H9 (cell line): ENCODE results near the gene MCF2L2. TPM values are rescaled to one million over a fixed set of nuclear protein-coding genes. Genes with fewer than 3 reads are reported as not detected.

Source experiments
- DNase-seq: peaks from one replicate; pipeline ENCODE4 v3.0.0-alpha.2; 2017
- H2AFZ ChIP-seq: one replicate; pipeline ENCODE4 v1.6.1; 2013; ENCODE audit warnings: mild to moderate bottlenecking, low read length, control low read depth, moderate library complexity
- H2AK5ac ChIP-seq: 2 replicates; pipeline ENCODE4 v1.6.1; 2013; ENCODE audit warnings: low read length, control low read depth, mixed read lengths; ENCODE audit not compliant: insufficient read length
- H2BK120ac ChIP-seq: one replicate; pipeline ENCODE4 v1.6.1; 2013; ENCODE audit warnings: low read depth, mild to moderate bottlenecking, low read length, control low read depth, inconsistent platforms; ENCODE audit not compliant: poor library complexity, severe bottlenecking
- H2BK12ac ChIP-seq: 2 replicates; pipeline ENCODE4 v1.6.1; 2013; ENCODE audit warnings: low read length, control low read depth, mixed read lengths, low read depth; ENCODE audit not compliant: insufficient read length
- H2BK15ac ChIP-seq: 2 replicates; pipeline ENCODE4 v1.6.1; 2013; ENCODE audit warnings: low read depth, low read length, control low read depth
- H2BK20ac ChIP-seq: one replicate; pipeline ENCODE4 v1.6.1; 2013; ENCODE audit warnings: low read depth, mild to moderate bottlenecking, low read length, control low read depth, inconsistent platforms; ENCODE audit not compliant: poor library complexity, severe bottlenecking
- H2BK5ac ChIP-seq: 2 replicates; pipeline ENCODE4 v1.6.1; 2013; ENCODE audit warnings: low read length, control low read depth, mixed read lengths; ENCODE audit not compliant: insufficient read length
- H3K14ac ChIP-seq: 2 replicates; pipeline ENCODE4 v1.6.1; 2013; ENCODE audit warnings: low read length, control low read depth; ENCODE audit not compliant: insufficient read depth
- H3K18ac ChIP-seq: 2 replicates; pipeline ENCODE4 v1.6.1; 2013; ENCODE audit warnings: low read depth, mild to moderate bottlenecking, mixed read lengths, low read length, control low read depth; ENCODE audit not compliant: insufficient read length
- H3K23ac ChIP-seq: 2 replicates; pipeline ENCODE4 v1.6.1; 2013; ENCODE audit warnings: low read length, control low read depth, mixed read lengths, low read depth; ENCODE audit not compliant: insufficient read length
- H3K23me2 ChIP-seq: 2 replicates; pipeline ENCODE4 v1.6.1; 2013; ENCODE audit warnings: low read depth, mild to moderate bottlenecking, mixed read lengths, low read length, control low read depth; ENCODE audit not compliant: insufficient read length, poor library complexity, severe bottlenecking
- H3K27ac ChIP-seq: 2 replicates; pipeline ENCODE4 v1.5.1; 2013; ENCODE audit warnings: low read length, control low read depth, mixed read lengths, low read depth; ENCODE audit not compliant: insufficient read length
- H3K27me3 ChIP-seq: 2 replicates; pipeline ENCODE4 v1.6.1; 2013; ENCODE audit warnings: low read length, control low read depth, inconsistent platforms; ENCODE audit not compliant: insufficient read depth
- H3K4ac ChIP-seq: 2 replicates; pipeline ENCODE4 v1.6.1; 2013; ENCODE audit warnings: low read depth, mild to moderate bottlenecking, control low read depth, inconsistent platforms, low read length, moderate library complexity
- H3K4me1 ChIP-seq: 2 replicates; pipeline ENCODE4 v1.6.1; 2013; ENCODE audit warnings: low read length, control low read depth, inconsistent platforms; ENCODE audit not compliant: insufficient read depth
- H3K4me2 ChIP-seq: 2 replicates; pipeline ENCODE4 v1.6.1; 2013; ENCODE audit warnings: low read length, control low read depth, mixed read lengths; ENCODE audit not compliant: insufficient read length, insufficient read depth
- H3K56ac ChIP-seq: 2 replicates; pipeline ENCODE4 v1.6.1; 2013; ENCODE audit warnings: low read depth, mild to moderate bottlenecking, mixed read lengths, low read length, control low read depth; ENCODE audit not compliant: insufficient read length
- H3K79me1 ChIP-seq: 2 replicates; pipeline ENCODE4 v1.6.1; 2013; ENCODE audit warnings: low read depth, mild to moderate bottlenecking, moderate library complexity, low read length, control low read depth, inconsistent platforms; ENCODE audit not compliant: insufficient read depth, poor library complexity, severe bottlenecking
- H3K79me2 ChIP-seq: 2 replicates; pipeline ENCODE4 v1.6.1; 2013; ENCODE audit warnings: low read length, control low read depth, inconsistent platforms; ENCODE audit not compliant: insufficient read depth
- H3K9ac ChIP-seq: 2 replicates; pipeline ENCODE4 v1.6.1; 2013; ENCODE audit warnings: low read length, control low read depth, mixed read lengths; ENCODE audit not compliant: insufficient read length; ENCODE audit errors: extremely low read depth
- H3K9me3 ChIP-seq: one replicate; pipeline ENCODE4 v1.6.1; 2013; ENCODE audit warnings: low read depth, low read length, inconsistent platforms; ENCODE audit not compliant: control insufficient read depth
- H3T11ph ChIP-seq: one replicate; pipeline ENCODE4 v1.6.1; 2013; ENCODE audit warnings: mild to moderate bottlenecking, low read length, control low read depth, inconsistent platforms
- H4K20me1 ChIP-seq: one replicate; pipeline ENCODE4 v1.6.1; 2013; ENCODE audit not compliant: control insufficient read depth, insufficient read length, insufficient read depth
- H4K5ac ChIP-seq: 2 replicates; pipeline ENCODE4 v1.6.1; 2013; ENCODE audit warnings: low read depth, mild to moderate bottlenecking, mixed read lengths, low read length, control low read depth; ENCODE audit not compliant: insufficient read length
- H4K8ac ChIP-seq: replicated peaks from 2 replicates; pipeline ENCODE4 v1.6.1; 2013; ENCODE audit warnings: low read length, control low read depth, mixed read lengths, low read depth; ENCODE audit not compliant: insufficient read length
- H4K91ac ChIP-seq: 2 replicates; pipeline ENCODE4 v1.6.1; 2013; ENCODE audit warnings: low read depth, mild to moderate bottlenecking, moderate library complexity, mixed read lengths, low read length, control low read depth; ENCODE audit not compliant: insufficient read length
- H3K27ac Mint-ChIP-seq, 3 experiments: 2 replicates in 2 of 3; 3 replicates in 1 of 3; pipeline ENCODE4 v1.8.0; 2020 to 2021; ENCODE audit warnings: mixed read lengths in 3 of 3, mild to moderate bottlenecking in 1 of 3, moderate library complexity in 1 of 3
- H3K27me3 Mint-ChIP-seq: 2 replicates; pipeline ENCODE4 v1.8.0; 2021; ENCODE audit warnings: low read depth, mild to moderate bottlenecking, moderate library complexity, mixed read lengths
- H3K36me3 Mint-ChIP-seq, 3 experiments: 2 replicates in 2 of 3; 3 replicates in 1 of 3; pipeline ENCODE4 v1.8.0; 2020 to 2021; ENCODE audit warnings: low read depth in 3 of 3, mixed read lengths in 3 of 3; ENCODE audit not compliant: insufficient read depth in 1 of 3
- H3K4me1 Mint-ChIP-seq, 2 experiments: 2 replicates each; pipeline ENCODE4 v1.8.0; 2020; ENCODE audit warnings: mixed read lengths in 2 of 2
- H3K4me3 Mint-ChIP-seq, 2 experiments: 2 replicates in 1 of 2; 3 replicates in 1 of 2; pipeline ENCODE4 v1.8.0; 2020 to 2021; ENCODE audit warnings: mild to moderate bottlenecking in 2 of 2, mixed read lengths in 2 of 2, moderate library complexity in 1 of 2
- H3K9me3 Mint-ChIP-seq, 2 experiments: 2 replicates in 1 of 2; 3 replicates in 1 of 2; pipeline ENCODE4 v1.8.0; 2020; ENCODE audit warnings: mild to moderate bottlenecking in 2 of 2, mixed read lengths in 2 of 2, moderate library complexity in 1 of 2
- WGBS: extraction: QIAGEN DNeasy Blood & Tissue Kit; methylation state at CpG from one replicate; pipeline ENCODE4 v1.1.7; 2013; ENCODE audit warnings: missing lambda C conversion rate, low lambda C conversion rate, mixed read lengths; ENCODE audit not compliant: insufficient read length; ENCODE audit errors: extremely low coverage; 5-methylcytosine and 5-hydroxymethylcytosine counted together
- total RNA-seq: library from RNA; stranded (reverse); gene quantifications from 2 replicates; pipeline ENCODE4 v1.2.1, GENCODE V29; 2021
- TF ChIP-seq, protein P1 (sequence below): fragments of 200-600 bp; sonication (generic); conservative IDR thresholded peaks from 3 replicates; pipeline ENCODE4 v1.8.0; 2021; ENCODE audit warnings: antibody characterized with exemption, mild to moderate bottlenecking

Gene MCF2L2
- total RNA-seq, 1 experiment from 2014 or later, result 6.4 TPM

DNA sequence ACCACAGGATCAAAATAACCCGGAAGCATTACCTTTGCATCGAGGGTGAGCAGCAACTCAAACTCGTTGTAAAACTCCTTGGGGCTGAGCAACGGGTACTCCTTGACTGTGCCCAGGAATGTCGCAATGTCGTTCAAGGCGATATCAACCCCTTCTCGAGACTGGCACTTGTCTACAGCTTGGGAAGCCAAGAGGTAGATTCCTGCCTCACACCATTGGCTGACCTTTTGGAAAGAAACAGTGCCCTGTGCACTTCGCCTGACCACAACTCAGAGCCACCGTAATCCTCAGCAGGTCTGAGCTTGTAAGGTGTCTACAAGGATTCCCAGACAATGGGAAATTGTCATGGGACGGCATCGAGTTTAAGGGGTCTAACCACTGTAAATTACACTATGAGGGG lies 131.5 kb downstream of the MCF2L2 start:
- no peak overlapping the region for H3K4ac ChIP-seq
- H2AFZ ChIP-seq, result no peak overlapping the region
- no peak overlapping the region for H4K8ac ChIP-seq
- WGBS, result no CpG with 5 or more reads among the region's 12 CpGs
- peak overlapping the region in 1 of 3 experiments; percentile 61; a peak in 2 of 7 replicates for H3K27ac Mint-ChIP-seq
- no peaks in the 10 kb centered on the region; the same call in 1 of the 2 replicates for H3K27me3 Mint-ChIP-seq
- H3K79me2 ChIP-seq, result no peaks in the 10 kb centered on the region
- H3K23ac ChIP-seq, result no peak overlapping the region
- no peaks in the 10 kb centered on the region for H4K20me1 ChIP-seq
- no peak overlapping the region for H2BK20ac ChIP-seq
- no peak overlapping the region for H4K91ac ChIP-seq
- H3K4me2 ChIP-seq, result no peak overlapping the region
- H4K5ac ChIP-seq, result no peak overlapping the region
- no peaks in the 10 kb centered on the region for H3K9me3 Mint-ChIP-seq
- H3K27me3 ChIP-seq, result no peaks in the 10 kb centered on the region
- no peak overlapping the region for H2BK12ac ChIP-seq
- H3K9me3 ChIP-seq, result no peaks in the 10 kb centered on the region
- H3K79me1 ChIP-seq, result no peaks in the 10 kb centered on the region
- H2BK15ac ChIP-seq, result no peak overlapping the region
- no peak overlapping the region for H3K14ac ChIP-seq
- no peak overlapping the region for H2BK120ac ChIP-seq
- H3K36me3 Mint-ChIP-seq, result peaks cover 0 to 24% (median 20%) of the 10 kb centered on the region in 3 experiments; a peak in 5 of 7 replicates
- no peak overlapping the region for H2AK5ac ChIP-seq
- peaks cover 17 to 18% of the 10 kb centered on the region in 2 experiments for H3K4me1 Mint-ChIP-seq
- no peak for DNase-seq
- H2BK5ac ChIP-seq, result no peak overlapping the region
- no peak overlapping the region for H3K9ac ChIP-seq
- H3T11ph ChIP-seq, result no peak overlapping the region
- no peak overlapping the region for H3K56ac ChIP-seq
- H3K18ac ChIP-seq, result peak overlapping the region; percentile 67
- H3K27ac ChIP-seq, result no peak overlapping the region
- TF ChIP-seq, protein P1, sequence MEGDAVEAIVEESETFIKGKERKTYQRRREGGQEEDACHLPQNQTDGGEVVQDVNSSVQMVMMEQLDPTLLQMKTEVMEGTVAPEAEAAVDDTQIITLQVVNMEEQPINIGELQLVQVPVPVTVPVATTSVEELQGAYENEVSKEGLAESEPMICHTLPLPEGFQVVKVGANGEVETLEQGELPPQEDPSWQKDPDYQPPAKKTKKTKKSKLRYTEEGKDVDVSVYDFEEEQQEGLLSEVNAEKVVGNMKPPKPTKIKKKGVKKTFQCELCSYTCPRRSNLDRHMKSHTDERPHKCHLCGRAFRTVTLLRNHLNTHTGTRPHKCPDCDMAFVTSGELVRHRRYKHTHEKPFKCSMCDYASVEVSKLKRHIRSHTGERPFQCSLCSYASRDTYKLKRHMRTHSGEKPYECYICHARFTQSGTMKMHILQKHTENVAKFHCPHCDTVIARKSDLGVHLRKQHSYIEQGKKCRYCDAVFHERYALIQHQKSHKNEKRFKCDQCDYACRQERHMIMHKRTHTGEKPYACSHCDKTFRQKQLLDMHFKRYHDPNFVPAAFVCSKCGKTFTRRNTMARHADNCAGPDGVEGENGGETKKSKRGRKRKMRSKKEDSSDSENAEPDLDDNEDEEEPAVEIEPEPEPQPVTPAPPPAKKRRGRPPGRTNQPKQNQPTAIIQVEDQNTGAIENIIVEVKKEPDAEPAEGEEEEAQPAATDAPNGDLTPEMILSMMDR, result no peak
- peaks cover 6% of the 10 kb centered on the region for H3K4me1 ChIP-seq
- H3K23me2 ChIP-seq, result no peaks in the 10 kb centered on the region
- H3K4me3 Mint-ChIP-seq, result no peak overlapping the region
